Kidney (tissue), 14 donors: ENCODE measurements around the gene RBM47. TPM values are rescaled to one million over a fixed set of nuclear protein-coding genes. Genes with fewer than 3 reads are reported as not detected.

Experiments
- DNase-seq, 5 donors: peaks; one replicate each; pipeline ENCODE4 v3.0.0-alpha.2; 2013 to 2020
- FAIRE-seq: peaks from 2 replicates; lab custom pipeline; 2012; peaks lifted over from hg19 to GRCh38; lab: Jason Lieb, UNC
- H3K27ac ChIP-seq, 2 donors: one replicate each; pipeline ENCODE4 v1.7.0; 2013; ENCODE audit warnings: low read depth in 2 of 2, low read length in 2 of 2, inconsistent platforms in 1 of 2
- H3K27me3 ChIP-seq: one replicate; pipeline ENCODE4 v1.7.1; 2013; ENCODE audit warnings: low read length, inconsistent platforms; ENCODE audit not compliant: control insufficient read depth, insufficient read depth
- H3K36me3 ChIP-seq, 3 donors: one replicate each; pipeline versions ENCODE4 v1.7.0 to v1.7.1; 2013; ENCODE audit warnings: low read length in 3 of 3, control low read depth in 1 of 3, inconsistent platforms in 1 of 3; ENCODE audit not compliant: insufficient read depth in 3 of 3, control insufficient read depth in 2 of 3
- H3K4me1 ChIP-seq, 3 donors: one replicate each; pipeline versions ENCODE4 v1.7.0 to v1.7.1; 2013; ENCODE audit warnings: low read length in 3 of 3, inconsistent platforms in 1 of 3, low read depth in 1 of 3; ENCODE audit not compliant: control insufficient read depth in 2 of 3, insufficient read depth in 2 of 3
- H3K4me3 ChIP-seq, 3 donors: one replicate each; pipeline versions ENCODE4 v1.7.0 to v1.8.1; 2013; ENCODE audit warnings: low read length in 3 of 3, control low read depth in 1 of 3, inconsistent platforms in 1 of 3
- H3K9ac ChIP-seq, 3 donors: one replicate each; pipeline versions ENCODE4 v1.7.0 to v1.7.1; 2013; ENCODE audit warnings: low read length in 3 of 3, control low read depth in 1 of 3, inconsistent platforms in 1 of 3
- H3K9me3 ChIP-seq, 3 donors: one replicate each; pipeline versions ENCODE4 v1.7.0 to v1.7.1; 2013; ENCODE audit warnings: low read length in 3 of 3, control low read depth in 1 of 3, inconsistent platforms in 1 of 3; ENCODE audit not compliant: control insufficient read depth in 2 of 3, insufficient read depth in 1 of 3
- intact Hi-C: fragments of 100-400 bp; cut with DNase I; formaldehyde crosslinking; loops from one replicate; pipeline ENCODE4 v1.11.1; 2022
- polyA plus RNA-seq: library from polyadenylated mRNA; stranded (reverse); fragments of 350-450 nt; fragmentation: Illumina TruSeq; extraction: RNeasy Lipid Tissue Mini Kit (QIAGEN cat#74804); gene quantifications from one replicate; pipeline ENCODE4 v1.2.3, GENCODE V29; 2014; ENCODE audit warnings: low read depth, low replicate concordance; ENCODE audit not compliant: insufficient read depth
- total RNA-seq: library from RNA; stranded (reverse); fragmentation: NEBNext Ultra II Directional; extraction: Animal tissue kit (Norgen Biotek cat#: 25700); gene quantifications from one replicate; pipeline ENCODE4 v1.2.1, GENCODE V29; 2021
- TF ChIP-seq, protein P1 (sequence below): IDR thresholded peaks from 3 replicates; pipeline ENCODE4 v1.5.1; 2012; ENCODE audit warnings: mild to moderate bottlenecking, moderate library complexity, borderline replicate concordance; ENCODE audit not compliant: insufficient read depth; ENCODE audit errors: extremely low read depth
- donor health status: control.
- donor health status: control.
- donor health status: control.
- donor health status: control.
- donor health status: control.
- donor health status: DM: yes; HTN: yes; CAD: no.
- donor health status: Normal renal cell carcinoma (clear cell type).

Gene RBM47
- total and polyA plus RNA-seq, 2 donors from 2014 or later, result 61.5 to 124 TPM

DNA sequence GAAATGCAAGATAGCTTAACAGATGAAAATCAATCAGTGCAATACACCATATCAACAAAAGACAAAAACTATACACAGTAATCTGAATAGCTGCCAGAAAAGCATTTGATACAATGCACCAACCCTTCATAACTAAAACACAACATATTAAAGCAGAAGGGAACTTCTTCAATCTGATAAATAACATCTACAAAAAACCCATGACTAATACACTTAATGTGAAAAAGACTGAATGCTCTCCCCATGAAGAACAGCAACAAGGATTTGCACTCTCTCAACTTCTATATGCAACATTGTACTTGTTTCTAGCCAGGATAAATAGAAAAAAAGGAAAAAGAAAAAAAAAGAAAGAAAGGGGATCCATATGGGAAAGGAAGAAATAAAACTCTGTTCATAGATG lies 139.7 kb downstream of the RBM47 start:
- no peak for FAIRE-seq

DNA sequence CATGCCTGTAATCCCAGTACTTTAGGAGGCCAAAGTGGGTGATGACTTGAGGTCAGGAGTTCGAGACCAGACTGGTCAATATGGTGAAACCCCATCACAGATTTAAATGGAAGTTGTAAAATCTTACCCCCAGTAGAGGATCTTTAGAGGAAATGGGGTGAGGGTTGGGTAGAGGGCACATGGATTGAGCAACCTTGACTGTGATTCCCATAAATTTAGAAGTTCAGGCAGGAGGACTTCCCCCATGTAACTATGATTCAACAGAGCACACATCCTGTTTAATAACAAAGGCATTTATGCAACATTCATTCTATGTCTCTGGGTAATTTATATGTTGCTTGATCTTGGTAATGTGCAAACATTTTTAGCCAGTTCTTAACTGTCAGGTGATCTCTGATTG lies 143.1 kb downstream of the RBM47 start:
- FAIRE-seq (no peak), DNase-seq (no peak)
- intact Hi-C loops, result no loop called here
- Histone ChIP-seq H3K4me1 (peaks cover 0 to 31% (median 13%) of the 10 kb centered on the region in 3 donors), H3K4me3 (no peak overlapping the region), H3K36me3 (no peaks in the 10 kb centered on the region), H3K27me3 (no peaks in the 10 kb centered on the region), H3K9ac (no peak overlapping the region), H3K27ac (peak overlapping the region in 1 of 2 donors; percentile 32), H3K9me3 (no peaks in the 10 kb centered on the region)
- TF ChIP-seq, protein P1, sequence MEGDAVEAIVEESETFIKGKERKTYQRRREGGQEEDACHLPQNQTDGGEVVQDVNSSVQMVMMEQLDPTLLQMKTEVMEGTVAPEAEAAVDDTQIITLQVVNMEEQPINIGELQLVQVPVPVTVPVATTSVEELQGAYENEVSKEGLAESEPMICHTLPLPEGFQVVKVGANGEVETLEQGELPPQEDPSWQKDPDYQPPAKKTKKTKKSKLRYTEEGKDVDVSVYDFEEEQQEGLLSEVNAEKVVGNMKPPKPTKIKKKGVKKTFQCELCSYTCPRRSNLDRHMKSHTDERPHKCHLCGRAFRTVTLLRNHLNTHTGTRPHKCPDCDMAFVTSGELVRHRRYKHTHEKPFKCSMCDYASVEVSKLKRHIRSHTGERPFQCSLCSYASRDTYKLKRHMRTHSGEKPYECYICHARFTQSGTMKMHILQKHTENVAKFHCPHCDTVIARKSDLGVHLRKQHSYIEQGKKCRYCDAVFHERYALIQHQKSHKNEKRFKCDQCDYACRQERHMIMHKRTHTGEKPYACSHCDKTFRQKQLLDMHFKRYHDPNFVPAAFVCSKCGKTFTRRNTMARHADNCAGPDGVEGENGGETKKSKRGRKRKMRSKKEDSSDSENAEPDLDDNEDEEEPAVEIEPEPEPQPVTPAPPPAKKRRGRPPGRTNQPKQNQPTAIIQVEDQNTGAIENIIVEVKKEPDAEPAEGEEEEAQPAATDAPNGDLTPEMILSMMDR, result no peak

More for the DNA sequence above, 139.7 kb downstream of the RBM47 start:
- TF ChIP-seq, protein P1, result no peak
- intact Hi-C loops, result no loop called here
- no peaks in the 10 kb centered on the region for H3K9me3 ChIP-seq
- peaks cover 3 to 30% (median 16%) of the 10 kb centered on the region in 3 donors for H3K4me1 ChIP-seq
- no peak overlapping the region for H3K9ac ChIP-seq
- H3K27me3 ChIP-seq, result no peaks in the 10 kb centered on the region
- no peak for DNase-seq
- H3K36me3 ChIP-seq, result peaks cover 0 to 6% (median 0%) of the 10 kb centered on the region in 3 donors
- no peak overlapping the region for H3K4me3 ChIP-seq
- H3K27ac ChIP-seq, result no peak overlapping the region

DNA sequence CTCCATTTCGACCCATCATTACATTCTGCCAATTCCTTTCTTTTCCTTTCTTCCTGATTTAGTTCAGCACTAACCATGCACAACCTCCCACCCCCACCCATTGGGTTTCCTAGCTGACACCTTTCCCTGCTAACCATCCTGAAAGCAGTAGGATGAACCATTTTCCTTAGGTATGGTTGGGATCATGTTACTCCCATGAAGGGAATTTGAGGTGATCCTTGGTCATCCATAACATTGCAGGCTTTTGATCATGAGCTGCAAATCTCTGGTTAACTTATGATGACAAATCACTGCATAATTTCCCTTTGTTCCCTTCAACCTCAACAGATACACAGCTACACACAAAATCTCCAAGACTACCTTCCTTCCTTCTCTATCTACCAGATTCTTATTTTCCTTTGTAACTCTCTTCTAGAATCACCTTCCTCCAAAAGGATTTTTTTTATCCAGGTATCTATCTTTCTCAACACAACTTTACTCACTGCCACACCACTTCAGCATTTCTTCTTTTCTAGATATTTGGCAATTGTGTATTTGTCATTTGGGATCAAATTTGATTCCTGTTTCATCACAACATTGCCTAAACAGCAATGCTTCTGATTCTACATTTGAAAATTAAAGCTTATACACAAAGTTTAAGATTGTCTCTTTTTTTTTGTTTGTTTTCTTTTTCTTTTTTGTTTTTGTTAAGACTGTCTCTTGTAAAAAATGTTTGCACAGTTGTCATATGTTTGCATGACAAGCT lies 145.1 kb downstream of the RBM47 start:
- Histone ChIP-seq H3K9ac (no peak overlapping the region), H3K36me3 (no peaks in the 10 kb centered on the region), H3K4me3 (no peak overlapping the region), H3K9me3 (no peaks in the 10 kb centered on the region), H3K4me1 (peaks cover 0 to 36% (median 12%) of the 10 kb centered on the region in 3 donors), H3K27ac (no peak overlapping the region), H3K27me3 (no peaks in the 10 kb centered on the region)
- FAIRE-seq (no peak), DNase-seq (peak in 2 of 5 donors; percentile 58 to 59)
- intact Hi-C loops, result no loop called here
- TF ChIP-seq, protein P1, result no peak
